DND-41 (cell line): Measurements from ENCODE around the gene METTL23.
"Not testable (repeated sequence)": the region's sequence is repeated elsewhere in the genome, so short reads cannot be mapped to it uniquely, and the experiment has no call there.

Source experiments
- ATAC-seq: fragments of 200-7000 bp; cut with Tn5 transposase; 3 replicates; pipeline ENCODE4 v1.9.1; 2021; ENCODE audit warnings: low read depth; ENCODE audit not compliant: insufficient read depth
- DNase-seq: peaks from one replicate; pipeline ENCODE4 v3.0.0-alpha.2; 2020
- H2AFZ ChIP-seq: 2 replicates; pipeline ENCODE4 v1.6.0; 2012; ENCODE audit warnings: low read depth, low read length
- H3K27ac ChIP-seq: 2 replicates; pipeline ENCODE4 v1.5.1; 2012; ENCODE audit warnings: low read length, inconsistent platforms
- H3K27me3 ChIP-seq: fragments of 200-600 bp; sonication (generic); 2 replicates; pipeline ENCODE4 v1.6.0; 2012; ENCODE audit warnings: low read length, mild to moderate bottlenecking, inconsistent platforms; ENCODE audit not compliant: insufficient read depth, poor library complexity
- H3K36me3 ChIP-seq: 2 replicates; pipeline ENCODE4 v1.5.1; 2012; ENCODE audit warnings: low read length, inconsistent platforms; ENCODE audit not compliant: insufficient read depth
- H3K4me1 ChIP-seq: 2 replicates; pipeline ENCODE4 v1.5.1; 2012; ENCODE audit warnings: mild to moderate bottlenecking, low read length; ENCODE audit not compliant: insufficient read depth
- H3K4me2 ChIP-seq: 2 replicates; pipeline ENCODE4 v1.6.0; 2012; ENCODE audit warnings: mild to moderate bottlenecking, moderate library complexity, low read length, inconsistent platforms; ENCODE audit not compliant: insufficient read depth
- H3K4me3 ChIP-seq, 2 experiments: fragments of 200-600 bp in 1 of 2; shearing (Covaris generic) in 1 of 2; 2 replicates each; pipeline ENCODE4 v1.5.1; 2012 to 2016; ENCODE audit warnings: inconsistent platforms in 2 of 2, low read length in 2 of 2, mild to moderate bottlenecking in 2 of 2, low read depth in 1 of 2, moderate library complexity in 1 of 2
- H3K79me2 ChIP-seq: 2 replicates; pipeline ENCODE4 v1.6.0; 2012; ENCODE audit warnings: low read length, inconsistent platforms; ENCODE audit not compliant: insufficient read depth
- H3K9ac ChIP-seq: 2 replicates; pipeline ENCODE4 v1.6.0; 2012; ENCODE audit warnings: low read depth, mild to moderate bottlenecking, inconsistent platforms, low read length, moderate library complexity
- H3K9me3 ChIP-seq: 2 replicates; pipeline ENCODE4 v1.5.1; 2012; ENCODE audit warnings: low read length, moderate library complexity, mild to moderate bottlenecking, inconsistent platforms; ENCODE audit not compliant: insufficient read depth, severe bottlenecking
- H4K20me1 ChIP-seq: 2 replicates; pipeline ENCODE4 v1.6.0; 2012; ENCODE audit warnings: low read length; ENCODE audit not compliant: insufficient read depth
- EZH2 ChIP-seq: IDR thresholded peaks from 3 replicates; pipeline ENCODE4 v1.6.1; 2012; ENCODE audit warnings: borderline replicate concordance, low read depth, mild to moderate bottlenecking, moderate library complexity, low read length, inconsistent platforms; ENCODE audit not compliant: severe bottlenecking
- TF ChIP-seq, protein P1 (sequence below): IDR thresholded peaks from 2 replicates; pipeline ENCODE4 v1.5.1; 2012; ENCODE audit warnings: borderline replicate concordance, low read length, moderate library complexity, mild to moderate bottlenecking; ENCODE audit not compliant: poor library complexity, severe bottlenecking; ENCODE audit errors: extremely low read depth

Gene METTL23

DNA sequence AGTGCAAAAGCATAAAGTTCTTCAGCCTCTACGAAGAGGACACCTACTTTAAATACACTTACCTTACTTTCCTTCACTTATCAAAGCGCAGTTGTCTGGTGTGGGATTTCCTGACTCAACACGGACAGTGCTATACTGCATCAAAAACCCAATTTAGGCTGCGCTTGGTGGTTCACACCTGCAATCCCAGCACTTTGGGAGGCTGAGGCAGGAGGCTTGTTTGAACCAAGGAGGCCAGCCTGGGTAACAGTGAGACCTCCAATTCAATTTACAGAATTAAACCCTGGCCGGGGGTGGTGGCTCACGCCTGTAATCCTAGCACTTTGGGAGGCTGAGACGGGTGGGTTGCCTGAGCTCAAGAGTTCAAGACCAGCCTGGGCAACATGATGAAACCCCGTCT is 4.4 kb upstream of the METTL23 start:
- H3K4me1 ChIP-seq: peaks cover 32% of the 10 kb centered on the region
- peaks cover 76% of the 10 kb centered on the region for H3K36me3 ChIP-seq
- no peak overlapping the region; the same call in 1 of the 2 replicates for H3K9ac ChIP-seq
- no peak overlapping the region for H2AFZ ChIP-seq
- H3K27ac ChIP-seq: no peak overlapping the region
- H3K79me2 ChIP-seq: peaks cover 52% of the 10 kb centered on the region
- TF ChIP-seq, protein P1, sequence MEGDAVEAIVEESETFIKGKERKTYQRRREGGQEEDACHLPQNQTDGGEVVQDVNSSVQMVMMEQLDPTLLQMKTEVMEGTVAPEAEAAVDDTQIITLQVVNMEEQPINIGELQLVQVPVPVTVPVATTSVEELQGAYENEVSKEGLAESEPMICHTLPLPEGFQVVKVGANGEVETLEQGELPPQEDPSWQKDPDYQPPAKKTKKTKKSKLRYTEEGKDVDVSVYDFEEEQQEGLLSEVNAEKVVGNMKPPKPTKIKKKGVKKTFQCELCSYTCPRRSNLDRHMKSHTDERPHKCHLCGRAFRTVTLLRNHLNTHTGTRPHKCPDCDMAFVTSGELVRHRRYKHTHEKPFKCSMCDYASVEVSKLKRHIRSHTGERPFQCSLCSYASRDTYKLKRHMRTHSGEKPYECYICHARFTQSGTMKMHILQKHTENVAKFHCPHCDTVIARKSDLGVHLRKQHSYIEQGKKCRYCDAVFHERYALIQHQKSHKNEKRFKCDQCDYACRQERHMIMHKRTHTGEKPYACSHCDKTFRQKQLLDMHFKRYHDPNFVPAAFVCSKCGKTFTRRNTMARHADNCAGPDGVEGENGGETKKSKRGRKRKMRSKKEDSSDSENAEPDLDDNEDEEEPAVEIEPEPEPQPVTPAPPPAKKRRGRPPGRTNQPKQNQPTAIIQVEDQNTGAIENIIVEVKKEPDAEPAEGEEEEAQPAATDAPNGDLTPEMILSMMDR: no peak
- no peak overlapping the region for H3K4me3 ChIP-seq
- H3K9me3 ChIP-seq: no peaks in the 10 kb centered on the region
- peaks cover 5% of the 10 kb centered on the region; the same call in 1 of the 2 replicates for H4K20me1 ChIP-seq
- ATAC-seq (no peak), DNase-seq (no peak)
- H3K27me3 ChIP-seq: no peaks in the 10 kb centered on the region
- H3K4me2 ChIP-seq: no peak overlapping the region

DNA sequence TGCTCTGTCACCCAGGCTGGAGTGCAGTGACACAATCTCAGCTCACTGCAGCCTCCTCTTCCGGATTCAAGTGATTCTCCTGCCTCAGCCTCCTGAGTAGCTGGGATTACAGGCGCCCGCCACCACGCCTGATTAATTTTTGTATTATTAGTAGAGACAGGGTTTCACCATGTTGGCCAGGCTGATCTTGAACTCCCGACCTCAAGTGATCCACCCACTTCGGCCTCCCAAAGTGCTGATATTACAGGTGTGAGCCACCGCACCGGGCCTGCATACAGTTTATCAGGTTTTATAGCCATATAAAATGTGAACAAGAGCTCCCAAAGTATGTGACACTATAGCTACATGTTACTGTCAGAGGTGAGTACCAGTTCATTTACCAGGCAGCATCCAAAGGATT is 3.7 kb upstream of the METTL23 start:
- H3K36me3 ChIP-seq: peaks cover 74% of the 10 kb centered on the region
- peaks cover 39% of the 10 kb centered on the region for H3K4me1 ChIP-seq
- H3K9ac ChIP-seq, ATAC-seq, H3K9me3 ChIP-seq, H3K27ac ChIP-seq, H3K4me3 ChIP-seq, DNase-seq, H2AFZ ChIP-seq, H3K27me3 ChIP-seq: not testable (repeated sequence)
- H4K20me1 ChIP-seq: peaks cover 12% of the 10 kb centered on the region; the same call in 1 of the 2 replicates
- H3K79me2 ChIP-seq: peaks cover 59% of the 10 kb centered on the region
- peak overlapping the region; percentile 22; the same call in 1 of the 2 replicates for H3K4me2 ChIP-seq

DNA sequence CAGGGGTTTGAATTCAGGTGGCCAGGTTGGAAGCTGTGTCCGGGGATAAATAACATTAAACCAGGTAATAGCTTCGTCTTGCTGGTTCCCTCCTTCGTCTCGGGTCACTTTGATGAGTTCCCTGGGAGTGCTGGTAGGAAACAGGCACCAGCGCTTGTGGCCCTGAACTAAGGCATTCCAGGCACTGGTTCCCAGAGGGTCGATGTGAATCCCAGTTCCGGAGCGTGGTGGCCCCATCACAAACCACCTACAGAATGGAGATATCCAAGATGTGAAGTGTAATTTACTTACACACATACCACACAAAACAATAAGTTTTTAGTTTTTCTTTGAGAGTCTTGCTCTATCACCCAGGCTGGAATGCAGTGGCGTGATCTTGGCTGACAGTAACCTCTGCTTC is 2.8 kb upstream of the METTL23 start:
- Histone ChIP-seq H2AFZ (no peak overlapping the region), H3K4me3 (no peak overlapping the region), H4K20me1 (peaks cover 15% of the 10 kb centered on the region; the same call in 1 of the 2 replicates), H3K9me3 (no peaks in the 10 kb centered on the region), H3K79me2 (peaks cover 67% of the 10 kb centered on the region), H3K4me1 (peaks cover 47% of the 10 kb centered on the region), H3K27ac (no peak overlapping the region), H3K4me2 (peak overlapping the region; percentile 43), H3K27me3 (no peaks in the 10 kb centered on the region), H3K9ac (no peak overlapping the region), H3K36me3 (peaks cover 66% of the 10 kb centered on the region)
- no peak for DNase-seq
- ATAC-seq: no peak
- TF ChIP-seq, protein P1: no peak
- no peak for TF ChIP-seq EZH2

DNA sequence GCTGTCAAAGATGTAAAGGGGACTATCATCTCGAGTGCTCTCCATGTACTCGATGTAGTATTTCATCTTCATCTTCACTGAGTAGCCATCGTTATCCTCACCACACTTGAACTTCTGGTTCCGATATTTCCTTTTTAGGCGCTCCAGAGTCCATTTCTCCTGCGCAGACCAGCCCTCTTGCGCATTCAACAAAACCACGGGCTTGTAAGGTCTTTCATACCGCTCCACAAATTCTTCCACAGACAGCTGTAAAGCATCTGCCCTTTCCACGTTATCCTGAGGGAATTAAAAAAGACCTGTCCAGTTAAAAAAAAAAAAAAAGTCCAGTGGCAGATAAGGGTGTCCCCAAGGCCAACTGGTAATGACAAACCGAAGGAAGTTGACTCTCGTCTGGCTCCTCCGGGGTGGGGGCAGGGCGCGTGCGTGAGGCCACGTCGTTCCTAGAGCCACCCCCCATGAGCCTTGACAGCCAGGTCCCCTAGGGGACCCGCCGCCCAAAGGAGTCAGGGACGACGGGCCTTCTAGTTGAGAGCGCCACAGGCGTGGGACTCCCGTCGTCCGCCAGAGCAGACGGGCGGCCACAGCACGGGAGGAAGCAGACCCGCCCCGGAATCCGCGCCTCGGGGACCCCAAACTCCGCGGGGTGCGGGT is 934 bp upstream of the METTL23 start:
- Histone ChIP-seq H3K9me3 (no peaks in the 10 kb centered on the region), H3K9ac (peak overlapping the region; percentile 95), H3K4me1 (peaks cover 58% of the 10 kb centered on the region), H3K36me3 (peaks cover 56% of the 10 kb centered on the region), H4K20me1 (peaks cover 21% of the 10 kb centered on the region; the same call in 1 of the 2 replicates), H2AFZ (peak overlapping the region; percentile 56), H3K27me3 (no peaks in the 10 kb centered on the region), H3K27ac (peak overlapping the region; percentile 66), H3K4me2 (peak overlapping the region; percentile 86), H3K79me2 (peaks cover 86% of the 10 kb centered on the region), H3K4me3 (peak overlapping the region; percentile 69 to 76)
- peak; percentile 75 for DNase-seq
- peak; percentile 25 for ATAC-seq
- no peak for TF ChIP-seq EZH2
- TF ChIP-seq, protein P1: no peak
